GM18511 (cell line): ENCODE measurements around the gene P2RX2.

Experiments used
- ATAC-seq: cut with Tn5 transposase; IDR thresholded peaks from one replicate; pipeline ENCODE4 v1.9.1; 2021; ENCODE audit warnings: mild to moderate bottlenecking, moderate library complexity; ENCODE audit not compliant: unreplicated experiment

Gene P2RX2

DNA sequence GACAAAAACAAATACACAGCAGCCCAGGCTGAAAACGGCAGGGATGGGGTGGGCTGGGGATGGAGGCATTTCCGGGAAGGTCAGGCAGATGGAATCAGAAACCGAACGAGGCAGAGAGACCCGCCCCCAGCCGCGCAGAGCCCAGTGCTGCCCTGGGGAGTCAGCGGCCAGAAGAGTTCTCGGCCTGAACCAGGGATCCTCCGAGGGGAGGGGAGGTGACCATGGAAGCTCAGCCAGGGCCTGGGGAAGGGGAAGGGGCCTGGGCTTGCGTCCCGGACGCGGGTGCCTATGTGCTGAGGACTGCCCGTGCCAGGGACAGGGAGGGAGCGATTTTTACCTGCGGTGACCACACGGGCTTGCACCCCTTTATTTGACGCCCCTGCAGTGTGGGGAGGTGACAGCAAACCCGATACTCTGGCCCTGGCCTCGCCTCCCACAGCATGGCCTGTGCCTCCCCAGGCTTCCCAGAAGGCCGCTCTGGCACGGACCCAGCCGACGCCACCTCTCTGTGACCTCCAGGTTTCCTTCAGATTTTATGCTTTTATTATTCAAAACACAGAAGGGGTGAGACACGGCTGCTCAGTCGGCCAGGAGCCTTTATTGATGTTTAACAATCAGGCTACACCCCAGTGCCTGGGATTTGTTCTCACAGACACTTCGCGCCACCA lies 15.9 kb upstream of the P2RX2 start:
- no peak for ATAC-seq

DNA sequence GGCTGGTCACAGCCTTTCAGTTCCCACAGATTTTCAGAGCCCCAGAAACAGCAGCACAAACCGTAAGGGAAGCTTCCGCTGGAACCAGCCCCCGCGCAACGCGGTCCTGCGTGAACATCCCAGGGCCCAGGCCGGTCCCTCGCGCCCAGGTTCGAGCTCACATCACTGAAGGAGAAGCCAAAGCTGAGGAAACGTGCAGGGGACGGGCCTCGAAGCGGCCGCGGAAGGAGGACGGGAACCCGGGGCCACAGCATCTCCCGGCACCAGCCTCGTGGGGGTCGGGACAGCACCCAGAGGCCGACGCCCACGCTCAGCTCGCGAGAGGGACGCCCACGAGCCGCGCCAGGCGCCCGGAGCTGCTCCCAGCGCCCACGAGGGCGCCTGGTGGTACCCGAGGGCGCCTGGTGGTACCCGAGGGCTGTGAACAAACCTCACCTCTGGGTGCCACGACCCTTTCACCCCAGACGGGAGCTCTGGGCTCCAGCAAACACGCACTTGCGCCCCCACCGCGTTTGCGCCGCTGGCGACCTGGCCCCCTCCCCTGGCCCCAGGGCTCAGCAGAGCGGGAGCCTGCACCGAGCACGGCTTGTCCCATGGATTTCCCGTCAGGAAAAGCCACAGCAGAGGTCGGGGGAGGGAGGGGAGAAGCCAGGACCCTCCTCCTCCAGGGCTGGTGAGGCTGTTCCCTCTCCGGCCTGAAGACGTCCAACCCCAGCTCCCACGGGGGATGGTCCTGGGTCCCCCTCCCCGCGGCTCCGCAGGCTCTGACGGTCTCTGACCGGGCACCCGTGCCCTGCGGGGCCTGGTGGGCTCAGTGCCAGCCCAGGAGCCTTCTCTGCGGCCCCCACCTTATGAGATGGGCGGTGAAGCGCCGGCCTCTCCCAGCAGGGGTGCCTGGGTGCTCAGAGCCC lies 15.1 kb upstream of the P2RX2 start:
- ATAC-seq = no peak

GRCh38 chr12:132604151-132604618 lies 14.4 kb upstream of the P2RX2 start:
- ATAC-seq = no peak

- no peak for ATAC-seq
Observed at GRCh38 chr12:132604668-132605441, 13.7 kb upstream of the P2RX2 start.

GRCh38 chr12:132605892-132606291 lies 12.7 kb upstream of the P2RX2 start:
- ATAC-seq = no peak

- ATAC-seq = no peak
Observed at GRCh38 chr12:132606466-132606865, 12.1 kb upstream of the P2RX2 start.

GRCh38 chr12:132606927-132607326 lies 11.6 kb upstream of the P2RX2 start:
- no peak for ATAC-seq

GRCh38 chr12:132608231-132609171 lies 10.1 kb upstream of the P2RX2 start:
- no peak for ATAC-seq

GRCh38 chr12:132610051-132610759 lies 8.4 kb upstream of the P2RX2 start, which contains the start of gene LRCOL1:
Gene LRCOL1, minus strand, starts transcription at chr12:132610582. Its CDS starts 4,331 bp downstream, at chr12:132606251.
- no peak for ATAC-seq

GRCh38 chr12:132610866-132611602 lies 7.5 kb upstream of the P2RX2 start:
- ATAC-seq = no peak

- ATAC-seq = no peak
Observed at GRCh38 chr12:132611620-132612019, 7.0 kb upstream of the P2RX2 start.

GRCh38 chr12:132614029-132614428 lies 4.5 kb upstream of the P2RX2 start:
- ATAC-seq = no peak

DNA sequence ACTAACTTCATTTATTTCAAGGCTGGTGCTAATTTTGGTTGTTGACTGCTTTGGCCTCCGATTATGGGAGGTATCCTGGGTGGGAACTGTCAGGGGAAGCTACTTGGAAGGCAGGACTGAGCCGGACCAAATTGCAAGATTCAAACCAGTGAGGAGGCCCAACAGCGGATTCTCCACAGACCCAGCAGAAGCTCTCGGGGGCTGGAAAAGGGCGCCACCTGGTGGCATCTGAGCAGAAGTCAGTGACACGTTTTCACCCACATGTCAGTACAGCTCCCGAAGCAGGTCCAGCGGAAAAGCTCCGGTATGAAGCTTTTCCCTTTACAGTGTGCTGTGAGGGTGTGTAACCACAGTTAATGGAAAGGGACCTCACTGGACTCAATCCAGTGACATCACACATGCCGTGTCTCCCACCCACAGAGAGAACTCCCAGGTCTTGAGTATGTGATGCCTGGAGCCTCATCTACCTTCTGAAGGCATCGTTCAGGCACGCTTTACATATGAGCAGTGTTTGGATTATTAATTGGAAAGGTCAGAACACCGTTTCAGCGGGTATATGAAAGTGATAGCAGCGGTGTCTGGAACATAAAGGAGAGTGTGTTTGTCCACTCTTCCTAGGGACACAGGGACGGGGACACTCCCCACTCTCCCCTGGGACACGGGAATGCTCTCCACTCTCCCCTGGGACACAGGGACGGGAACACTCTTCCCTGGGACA lies 3.6 kb upstream of the P2RX2 start:
- ATAC-seq = peak; percentile 64

DNA sequence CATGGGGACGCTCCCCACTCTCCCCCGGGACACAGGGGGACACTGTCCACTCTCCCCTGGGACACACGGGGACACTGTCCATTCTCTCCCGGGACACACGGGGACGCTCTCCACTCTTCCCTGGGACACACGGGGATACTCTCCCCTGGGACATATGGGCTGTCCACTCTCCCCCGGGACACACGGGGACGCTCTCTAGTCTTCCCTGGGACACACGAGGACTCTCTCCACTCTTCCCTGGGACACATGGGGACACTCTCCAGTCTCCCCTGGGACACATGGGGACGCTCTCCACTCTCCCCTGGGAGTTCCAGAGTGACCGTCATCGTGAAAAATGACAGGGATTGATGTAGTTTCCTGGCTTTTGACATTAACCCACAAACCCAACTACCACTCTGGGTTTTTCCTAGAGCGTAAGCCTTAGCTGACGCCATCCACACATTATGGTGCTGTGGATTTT lies 3.0 kb upstream of the P2RX2 start:
- no peak for ATAC-seq

DNA sequence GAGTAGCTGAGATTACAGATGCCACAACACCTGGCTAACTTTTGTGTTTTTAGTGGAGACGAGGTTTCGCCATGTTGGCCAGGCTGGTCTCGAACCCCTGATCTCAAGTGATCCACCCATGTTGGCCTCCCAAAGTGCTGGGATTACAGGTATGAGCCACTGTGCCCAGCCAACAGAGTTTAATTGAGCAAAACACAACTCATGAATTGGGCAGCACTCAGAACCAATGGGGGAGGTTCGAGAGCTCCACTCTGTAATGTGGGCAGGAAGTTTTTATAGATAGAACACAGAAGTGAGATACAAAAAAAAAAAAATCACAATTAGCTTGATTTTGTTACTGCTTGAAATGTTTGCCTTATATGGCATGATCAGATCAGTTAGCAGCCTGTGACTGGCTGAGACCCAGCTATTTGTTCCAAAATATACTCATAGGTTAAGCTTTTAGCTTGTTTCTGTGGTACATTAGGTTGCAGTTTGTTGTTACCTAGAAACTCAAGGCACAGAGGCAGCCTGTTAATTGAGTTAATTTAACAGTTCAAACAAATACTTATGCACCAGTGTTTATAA lies 1.4 kb upstream of the P2RX2 start:
- no peak for ATAC-seq

- no peak for ATAC-seq
Observed at GRCh38 chr12:132617822-132618682, 524 bp upstream of the P2RX2 start.

GRCh38 chr12:132619071-132619385 lies 452 bp downstream of the P2RX2 start:
- no peak for ATAC-seq
